GM12878 (cell line): ENCODE results near the gene AOAH.
"Not testable (repeated sequence)": the region's sequence is repeated elsewhere in the genome, so short reads cannot be mapped to it uniquely, and the experiment has no call there.

ENCODE experiments used
- CREM ChIP-seq: IDR thresholded peaks from 2 replicates; pipeline ENCODE4 v1.6.1; 2014; ENCODE audit warnings: antibody characterized with exemption, low read depth
- CTCF ChIP-seq, 3 experiments: IDR thresholded peaks in 2 of 3; conservative IDR thresholded peaks in 1 of 3; 2 replicates each; pipeline ENCODE4 v1.5.1; 2011; ENCODE audit warnings: low read depth in 3 of 3, low read length in 3 of 3, mild to moderate bottlenecking in 3 of 3, control low read depth in 2 of 3, moderate library complexity in 2 of 3, inconsistent platforms in 1 of 3, mixed read lengths in 1 of 3; ENCODE audit not compliant: control insufficient read depth in 2 of 3, insufficient read depth in 1 of 3; ENCODE audit errors: extremely low read depth in 1 of 3
- EP300 ChIP-seq, 2 experiments: fragments of 150-350 bp in 1 of 2; IDR thresholded peaks; 2 replicates each; pipeline ENCODE4 v1.6.1; 2011 to 2012; ENCODE audit warnings: low read depth in 2 of 2, low read length in 2 of 2, borderline replicate concordance in 1 of 2, improper control_type of control experiment in 1 of 2, inconsistent platforms in 1 of 2; ENCODE audit not compliant: control insufficient read depth in 1 of 2
- PKNOX1 ChIP-seq: fragments of 450-650 bp; IDR thresholded peaks from 2 replicates; pipeline ENCODE4 v1.6.1; 2016; ENCODE audit warnings: mild to moderate bottlenecking
- POLR2A ChIP-seq: IDR thresholded peaks from 2 replicates; pipeline ENCODE4 v1.6.1; 2011; ENCODE audit warnings: low read depth, mild to moderate bottlenecking, low read length
- RBBP5 ChIP-seq: fragments of 200-600 bp; sonication (generic); conservative IDR thresholded peaks from 2 replicates; pipeline ENCODE4 v1.6.1; 2016
- SUZ12 ChIP-seq: fragments of 200-600 bp; sonication (generic); IDR thresholded peaks from one replicate; pipeline ENCODE4 v1.6.1; 2018; ENCODE audit warnings: antibody characterized with exemption, mild to moderate bottlenecking; ENCODE audit not compliant: unreplicated experiment
- TARDBP ChIP-seq: IDR thresholded peaks from 2 replicates; pipeline ENCODE4 v1.6.1; 2016; ENCODE audit warnings: borderline replicate concordance
- ZBTB11 ChIP-seq: fragments of 450-650 bp; formaldehyde crosslinking; IDR thresholded peaks from 2 replicates; pipeline ENCODE4 v1.5.0; 2022; ENCODE audit warnings: mild to moderate bottlenecking, missing genetic modification characterization

GRCh38 chr7:36504216-36504615 is 220.1 kb downstream of the AOAH start:
- not testable (repeated sequence) for TF ChIP-seq POLR2A; RBBP5; CTCF (IDR thresholded peaks at IDR 0.05 in 2 of 3, conservative IDR thresholded peaks at IDR 0.05 in 1 of 3; ENCODE audit: control insufficient read depth in 2 of 3, extremely low read depth in 1 of 3, insufficient read depth in 1 of 3, low read depth in 3 of 3, low read length in 3 of 3); SUZ12; PKNOX1; TARDBP; ZBTB11 (CRISPR knock-in tag); CREM; EP300 (IDR thresholded peaks at IDR 0.05; ENCODE audit: borderline replicate concordance in 1 of 2, control insufficient read depth in 1 of 2, low read depth in 2 of 2, low read length in 2 of 2)
